NCI-H2227 treated with DMSO at 0.1 percent for 48 hours (cell line): ENCODE results near the gene EFCAB7.
"Not testable (repeated sequence)": the region's sequence is repeated elsewhere in the genome, so short reads cannot be mapped to it uniquely, and the experiment has no call there.

ENCODE experiments used
- DNase-seq: peaks from one replicate; lab custom pipeline; 2025; lab: John Stamatoyannopoulos, UW

The EFCAB7 gene

GRCh38 chr1:63555480-63555879 is 32.2 kb downstream of the EFCAB7 start:
- DNase-seq, result no peak

GRCh38 chr1:63557365-63557987 is 34.2 kb downstream of the EFCAB7 start:
- peak; percentile 1 for DNase-seq

GRCh38 chr1:63559357-63559756 is 36.0 kb downstream of the EFCAB7 start:
- no peak for DNase-seq

- no peak for DNase-seq
Measured at GRCh38 chr1:63563745-63564144, 40.4 kb downstream of the EFCAB7 start.

GRCh38 chr1:63569068-63569467 is 45.7 kb downstream of the EFCAB7 start:
- DNase-seq, result no peak

GRCh38 chr1:63569640-63570316 is 46.5 kb downstream of the EFCAB7 start:
- no peak for DNase-seq

- not testable (repeated sequence) for DNase-seq
Measured at GRCh38 chr1:63572686-63573085, 49.4 kb downstream of the EFCAB7 start.

- not testable (repeated sequence) for DNase-seq
Measured at GRCh38 chr1:63574203-63574796, 51.0 kb downstream of the EFCAB7 start.

GRCh38 chr1:63575340-63575826 is 52.1 kb downstream of the EFCAB7 start:
- peak; percentile 16 for DNase-seq

GRCh38 chr1:63586326-63586725 is 63.0 kb downstream of the EFCAB7 start:
- DNase-seq, result not testable (repeated sequence)

- no peak for DNase-seq
Measured at GRCh38 chr1:63590166-63590560, 66.8 kb downstream of the EFCAB7 start.

GRCh38 chr1:63592536-63593302 is 69.4 kb downstream of the EFCAB7 start:
- peak; percentile 40 for DNase-seq

GRCh38 chr1:63593303-63593885 is 70.1 kb downstream of the EFCAB7 start, which contains the start of gene PGM1:
PGM1 (plus strand) TSS chr1:63593411; CDS start chr1:63593489, 78 bp downstream.
- peak; percentile 82 for DNase-seq

GRCh38 chr1:63593886-63594605 is 70.7 kb downstream of the EFCAB7 start:
- peak; percentile 23 for DNase-seq

GRCh38 chr1:63595435-63595834 is 72.1 kb downstream of the EFCAB7 start:
- no peak for DNase-seq

GRCh38 chr1:63599799-63600198 is 76.5 kb downstream of the EFCAB7 start:
- DNase-seq, result no peak

- DNase-seq, result no peak
Measured at GRCh38 chr1:63600248-63600647, 76.9 kb downstream of the EFCAB7 start.

- no peak for DNase-seq
Measured at GRCh38 chr1:63601061-63601460, 77.7 kb downstream of the EFCAB7 start.

GRCh38 chr1:63601463-63601862 is 78.1 kb downstream of the EFCAB7 start:
- DNase-seq, result no peak

- DNase-seq, result no peak
Measured at GRCh38 chr1:63601912-63602311, 78.6 kb downstream of the EFCAB7 start.

GRCh38 chr1:63602629-63603028 is 79.3 kb downstream of the EFCAB7 start:
- DNase-seq, result no peak
